ENCODE results near the gene TLE4. TPM values are rescaled to one million over a fixed set of nuclear protein-coding genes. Genes with fewer than 3 reads are reported as not detected.

The TLE4 gene
- total and polyA plus RNA-seq, 2 of the 13 experiments (the other 11 are each of a cell fraction or from before 2014, with no cell fraction given) = 2.0 to 2.3 TPM

DNA sequence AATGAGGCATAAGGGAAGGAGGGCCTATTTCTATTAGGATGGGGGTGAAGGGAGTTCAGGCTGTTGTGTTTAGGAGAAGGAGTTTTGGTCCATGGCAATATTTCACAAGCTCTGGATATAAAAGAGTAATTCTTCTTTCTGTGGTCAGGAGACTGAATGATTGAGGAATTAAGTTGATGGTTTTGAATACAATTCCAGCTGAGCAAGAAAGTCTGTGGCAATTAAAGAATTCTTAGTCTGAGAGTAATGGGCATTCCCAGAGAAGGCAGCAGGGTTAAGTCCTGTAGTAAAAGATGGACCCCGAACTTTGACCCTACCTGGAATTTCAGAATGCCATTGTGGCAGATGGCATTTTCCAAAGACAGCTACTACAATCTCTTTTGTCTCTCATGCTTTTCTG, 202.6 kb downstream of the TLE4 start:
- ATAC-seq (no peak), DNase-seq (ENCODE audit: low spot score) (no peak), FAIRE-seq (no peak)
- no TSS peak for BruUV-seq (replicated peaks)
- POLR2A ChIA-PET = no interaction called here
- intact Hi-C loops (cut with micrococcal nuclease; ENCODE audit: unreplicated experiment) = no loop called here
- 0% methylated on average over 1 of the region's 1 CpG for WGBS (ENCODE audit: low lambda C conversion rate)
- no peaks in the 10 kb centered on the region for H4K20me1 ChIP-seq (ENCODE audit: insufficient read depth, low read length)
- in situ Hi-C loops (cut with HindIII; ENCODE audit: extremely low pct_ligation_motif_present, low pct_unique_long_range_greater_than_20kb) = no loop called here
- TF ChIP-seq ZNF432 (CRISPR knock-in tag; IDR thresholded peaks at IDR 0.05; ENCODE audit: borderline replicate concordance) = no peak
- no peak for TF ChIP-seq ZNF737 (CRISPR knock-in tag; IDR thresholded peaks at IDR 0.05; ENCODE audit: borderline replicate concordance)
- TF ChIP-seq REXO4 (CRISPR knock-in tag; IDR thresholded peaks at IDR 0.05; ENCODE audit: borderline replicate concordance) = no peak
- TF ChIP-seq SRSF1 (optimal IDR thresholded peaks at IDR 0.05; ENCODE audit: low read depth, low read length) = no peak
- no peak for TF ChIP-seq BORCS8-MEF2B (CRISPR knock-in tag; IDR thresholded peaks at IDR 0.05)
- no peak for TF ChIP-seq KLF12 (CRISPR knock-in tag; IDR thresholded peaks at IDR 0.05; ENCODE audit: borderline replicate concordance)
- no peak for TF ChIP-seq ZNF225 (CRISPR knock-in tag; IDR thresholded peaks at IDR 0.05)
- TF ChIP-seq EED (CRISPR knock-in tag; IDR thresholded peaks at IDR 0.05) = no peak
- TF ChIP-seq MYPOP (CRISPR knock-in tag; IDR thresholded peaks at IDR 0.05) = no peak
- TF ChIP-seq, protein P1, sequence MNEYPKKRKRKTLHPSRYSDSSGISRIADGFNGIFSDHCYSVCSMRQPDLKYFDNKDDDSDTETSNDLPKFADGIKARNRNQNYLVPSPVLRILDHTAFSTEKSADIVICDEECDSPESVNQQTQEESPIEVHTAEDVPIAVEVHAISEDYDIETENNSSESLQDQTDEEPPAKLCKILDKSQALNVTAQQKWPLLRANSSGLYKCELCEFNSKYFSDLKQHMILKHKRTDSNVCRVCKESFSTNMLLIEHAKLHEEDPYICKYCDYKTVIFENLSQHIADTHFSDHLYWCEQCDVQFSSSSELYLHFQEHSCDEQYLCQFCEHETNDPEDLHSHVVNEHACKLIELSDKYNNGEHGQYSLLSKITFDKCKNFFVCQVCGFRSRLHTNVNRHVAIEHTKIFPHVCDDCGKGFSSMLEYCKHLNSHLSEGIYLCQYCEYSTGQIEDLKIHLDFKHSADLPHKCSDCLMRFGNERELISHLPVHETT (CRISPR knock-in tag; conservative IDR thresholded peaks at IDR 0.05) = no peak
- no peak for TF ChIP-seq RBM39 (IDR thresholded peaks at IDR 0.05; ENCODE audit: low read depth, low read length, poor library complexity, severe bottlenecking)
- TF ChIP-seq RBFOX2 (IDR thresholded peaks at IDR 0.05; ENCODE audit: low read depth, low read length) = no peak
- TF ChIP-seq ZNF251 (CRISPR knock-in tag; IDR thresholded peaks at IDR 0.05) = no peak
- TF ChIP-seq TOPORS (CRISPR knock-in tag; IDR thresholded peaks at IDR 0.05) = no peak
- TF ChIP-seq ZNF12 (CRISPR knock-in tag; IDR thresholded peaks at IDR 0.05) = no peak
- no peak for TF ChIP-seq PITX1 (CRISPR knock-in tag; IDR thresholded peaks at IDR 0.05)
- no peak for TF ChIP-seq ZBTB8A (CRISPR knock-in tag; IDR thresholded peaks at IDR 0.05; ENCODE audit: borderline replicate concordance, low read depth)
- no peak for TF ChIP-seq ZEB1 (IDR thresholded peaks at IDR 0.05; ENCODE audit: insufficient replicate concordance, low read depth)
- TF ChIP-seq BHLHE40 (IDR thresholded peaks at IDR 0.05; ENCODE audit: low read length) = no peak
- TF ChIP-seq CEBPB (IDR thresholded peaks at IDR 0.05; ENCODE audit: borderline replicate concordance, low read depth, low read length) = no peak
- CTCF ChIA-PET (ENCODE audit: low intra/inter-chr PET ratio, low total read pairs) = no interaction called here
- no peak overlapping the region for H3K9ac ChIP-seq (ENCODE audit: insufficient read depth, low read depth, low read length)
- H3K9me3 ChIP-seq (ENCODE audit: low read length) = peaks cover 49% of the 10 kb centered on the region
- no peaks in the 10 kb centered on the region for H3K79me2 ChIP-seq (ENCODE audit: insufficient read depth, low read length)
- H3K4me1 ChIP-seq (ENCODE audit: insufficient read depth, low read length) = no peaks in the 10 kb centered on the region
- no peaks in the 10 kb centered on the region for H3K27me3 ChIP-seq (ENCODE audit: control insufficient read depth in 1 of 2, insufficient read depth in 2 of 2, low read length in 2 of 2)
- H3K27ac ChIP-seq (ENCODE audit: extremely low read length, insufficient read depth, low read length) = no peak overlapping the region
- H3K4me2 ChIP-seq (ENCODE audit: low read depth, low read length) = no peak overlapping the region
- H3K36me3 ChIP-seq (replicated peaks in 1 of 2; ENCODE audit: control insufficient read depth in 1 of 2, insufficient read depth in 2 of 2, low read length in 2 of 2) = no peaks in the 10 kb centered on the region
- H3K4me3 ChIP-seq (replicated peaks in 1 of 3; ENCODE audit: insufficient read depth in 1 of 3, low read depth in 2 of 3, low read length in 3 of 3) = no peak overlapping the region
- H2AFZ ChIP-seq (ENCODE audit: low read length) = no peak overlapping the region

Data from HepG2 (cell line).